ENCODE results near the gene MOGAT1. TPM values are rescaled to one million over a fixed set of nuclear protein-coding genes. Genes with fewer than 3 reads are reported as not detected.

MOGAT1 gene
- total and polyA plus RNA-seq, 2 of the 13 experiments (the other 11 are each of a cell fraction or from before 2014, with no cell fraction given): 0.98 to 4.3 TPM

DNA sequence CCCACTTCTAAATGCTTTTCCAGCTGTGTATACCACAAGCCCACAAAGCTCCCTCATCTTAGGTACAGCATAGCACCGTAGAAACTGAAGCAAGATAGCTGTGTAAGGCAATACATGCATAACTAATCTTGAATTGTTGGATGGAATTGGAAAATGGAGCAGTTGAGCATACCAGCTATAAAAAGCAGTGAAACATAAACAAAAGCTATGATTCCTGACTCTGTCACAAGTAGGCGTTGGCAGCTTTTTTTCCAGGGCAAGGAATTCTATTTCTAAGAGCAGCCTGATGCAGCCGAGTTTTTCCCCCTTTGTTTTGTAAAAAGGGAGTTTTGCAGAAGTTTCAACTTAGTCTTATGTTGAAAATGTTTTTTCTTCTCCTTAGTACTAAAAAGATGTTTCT is 32.4 kb downstream of the MOGAT1 start:
- in situ Hi-C loops (cut with HindIII; ENCODE audit: extremely low pct_ligation_motif_present, low pct_unique_long_range_greater_than_20kb) (no loop called here), intact Hi-C loops (cut with micrococcal nuclease; ENCODE audit: unreplicated experiment) (no loop called here)
- no peak overlapping the region for H3K4me2 ChIP-seq (ENCODE audit: low read depth, low read length)
- H3K9ac ChIP-seq (ENCODE audit: insufficient read depth, low read depth, low read length): no peak overlapping the region
- H3K36me3 ChIP-seq (replicated peaks in 1 of 2; ENCODE audit: control insufficient read depth in 1 of 2, insufficient read depth in 2 of 2, low read length in 2 of 2): no peaks in the 10 kb centered on the region
- POLR2A ChIA-PET: no interaction called here
- WGBS (ENCODE audit: low lambda C conversion rate): 95% methylated on average over 3 of the region's 3 CpGs
- no peaks in the 10 kb centered on the region for H3K79me2 ChIP-seq (ENCODE audit: insufficient read depth, low read length)
- no peaks in the 10 kb centered on the region for H4K20me1 ChIP-seq (ENCODE audit: insufficient read depth, low read length)
- ATAC-seq (no peak), DNase-seq (ENCODE audit: low spot score) (no peak), FAIRE-seq (no peak)
- H2AFZ ChIP-seq (ENCODE audit: low read length): no peak overlapping the region
- TF ChIP-seq PHF5A (CRISPR knock-in tag; IDR thresholded peaks at IDR 0.05; ENCODE audit: low read depth, unreplicated experiment): no peak
- no peak for TF ChIP-seq ZXDC (CRISPR knock-in tag; IDR thresholded peaks at IDR 0.05)
- TF ChIP-seq, protein P1, sequence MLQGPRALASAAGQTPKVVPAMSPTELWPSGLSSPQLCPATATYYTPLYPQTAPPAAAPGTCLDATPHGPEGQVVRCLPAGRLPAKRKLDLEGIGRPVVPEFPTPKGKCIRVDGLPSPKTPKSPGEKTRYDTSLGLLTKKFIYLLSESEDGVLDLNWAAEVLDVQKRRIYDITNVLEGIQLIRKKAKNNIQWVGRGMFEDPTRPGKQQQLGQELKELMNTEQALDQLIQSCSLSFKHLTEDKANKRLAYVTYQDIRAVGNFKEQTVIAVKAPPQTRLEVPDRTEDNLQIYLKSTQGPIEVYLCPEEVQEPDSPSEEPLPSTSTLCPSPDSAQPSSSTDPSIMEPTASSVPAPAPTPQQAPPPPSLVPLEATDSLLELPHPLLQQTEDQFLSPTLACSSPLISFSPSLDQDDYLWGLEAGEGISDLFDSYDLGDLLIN (CRISPR knock-in tag; IDR thresholded peaks at IDR 0.05; ENCODE audit: borderline replicate concordance): no peak
- TF ChIP-seq TCF7L2 (IDR thresholded peaks at IDR 0.05; ENCODE audit: low read depth, low read length): no peak
- TF ChIP-seq RBM39 (IDR thresholded peaks at IDR 0.05; ENCODE audit: low read depth, low read length, poor library complexity, severe bottlenecking): no peak
- TF ChIP-seq, protein P2, sequence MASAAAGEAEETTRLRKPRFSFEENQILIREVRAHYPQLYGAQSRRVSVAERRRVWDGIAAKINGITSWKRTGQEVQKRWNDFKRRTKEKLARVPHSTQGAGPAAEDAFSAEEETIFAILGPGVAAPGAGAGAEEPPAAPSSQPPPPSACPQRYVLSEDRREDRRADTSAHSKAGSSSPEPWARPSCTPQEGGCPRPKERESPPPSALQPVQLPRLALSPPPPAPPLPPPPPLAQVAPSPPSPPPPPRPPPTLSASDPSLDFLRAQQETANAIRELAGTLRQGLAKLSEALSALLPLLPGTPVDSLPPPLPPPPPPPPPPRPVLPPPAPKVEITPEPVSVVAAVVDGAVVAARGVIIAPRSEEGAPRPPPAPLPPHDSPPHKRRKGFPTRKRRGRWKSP (CRISPR knock-in tag; IDR thresholded peaks at IDR 0.05): no peak
- no peak for TF ChIP-seq ZNF891 (CRISPR knock-in tag; IDR thresholded peaks at IDR 0.05)
- peaks cover 25% of the 10 kb centered on the region for H3K4me1 ChIP-seq (ENCODE audit: insufficient read depth, low read length)
- H3K27ac ChIP-seq (ENCODE audit: extremely low read length, insufficient read depth, low read length): no peak overlapping the region
- no peaks in the 10 kb centered on the region for H3K9me3 ChIP-seq (ENCODE audit: low read length)
- CTCF ChIA-PET (ENCODE audit: low intra/inter-chr PET ratio, low total read pairs): no interaction called here
- H3K4me3 ChIP-seq (replicated peaks in 1 of 3; ENCODE audit: insufficient read depth in 1 of 3, low read depth in 2 of 3, low read length in 3 of 3): no peak overlapping the region
- no peaks in the 10 kb centered on the region for H3K27me3 ChIP-seq (ENCODE audit: control insufficient read depth in 1 of 2, insufficient read depth in 2 of 2, low read length in 2 of 2)
- BruUV-seq (replicated peaks): no TSS peak

All from HepG2 (cell line).